Embryonic facial prominence (tissue), 1 donor: ENCODE data around the gene TMEM238.

Source experiments
- DNase-seq: peaks from one replicate; pipeline ENCODE4 v3.0.0-alpha.2; 2016; ENCODE audit errors: extremely low spot score

TMEM238 gene

DNA sequence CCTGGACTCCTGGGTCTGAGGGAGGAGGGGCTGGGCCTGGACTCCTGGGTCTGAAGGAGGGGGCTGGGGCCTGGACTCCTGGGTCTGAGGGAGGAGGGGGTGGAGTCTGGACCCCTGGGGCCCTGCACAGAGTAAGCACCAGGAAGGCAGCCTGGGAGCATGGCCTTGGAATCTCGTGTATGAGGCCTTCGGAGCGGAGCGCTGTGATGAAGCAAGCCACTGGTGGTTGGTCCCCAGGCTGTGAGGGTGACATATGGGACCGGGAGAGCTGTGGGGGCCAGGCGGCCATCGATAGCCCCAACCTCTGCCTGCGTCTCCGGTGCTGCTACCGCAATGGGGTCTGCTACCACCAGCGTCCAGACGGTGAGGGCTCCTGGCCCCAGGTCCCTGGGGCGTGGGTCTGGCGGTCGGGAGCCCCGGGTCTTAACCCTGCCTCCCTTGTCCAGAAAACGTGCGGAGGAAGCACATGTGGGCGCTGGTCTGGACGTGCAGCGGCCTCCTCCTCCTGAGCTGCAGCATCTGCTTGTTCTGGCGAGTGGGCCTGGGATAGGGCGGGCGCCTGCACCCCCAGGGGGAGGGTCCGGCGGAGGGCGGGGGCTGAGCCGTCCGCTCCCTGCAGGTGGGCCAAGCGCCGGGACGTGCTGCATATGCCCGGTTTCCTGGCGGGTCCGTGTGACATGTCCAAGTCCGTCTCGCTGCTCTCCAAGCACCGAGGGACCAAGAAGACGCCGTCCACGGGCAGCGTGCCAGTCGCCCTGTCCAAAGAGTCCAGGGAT, 6.5 kb downstream of the TMEM238 start:
- DNase-seq, result no peak

DNA sequence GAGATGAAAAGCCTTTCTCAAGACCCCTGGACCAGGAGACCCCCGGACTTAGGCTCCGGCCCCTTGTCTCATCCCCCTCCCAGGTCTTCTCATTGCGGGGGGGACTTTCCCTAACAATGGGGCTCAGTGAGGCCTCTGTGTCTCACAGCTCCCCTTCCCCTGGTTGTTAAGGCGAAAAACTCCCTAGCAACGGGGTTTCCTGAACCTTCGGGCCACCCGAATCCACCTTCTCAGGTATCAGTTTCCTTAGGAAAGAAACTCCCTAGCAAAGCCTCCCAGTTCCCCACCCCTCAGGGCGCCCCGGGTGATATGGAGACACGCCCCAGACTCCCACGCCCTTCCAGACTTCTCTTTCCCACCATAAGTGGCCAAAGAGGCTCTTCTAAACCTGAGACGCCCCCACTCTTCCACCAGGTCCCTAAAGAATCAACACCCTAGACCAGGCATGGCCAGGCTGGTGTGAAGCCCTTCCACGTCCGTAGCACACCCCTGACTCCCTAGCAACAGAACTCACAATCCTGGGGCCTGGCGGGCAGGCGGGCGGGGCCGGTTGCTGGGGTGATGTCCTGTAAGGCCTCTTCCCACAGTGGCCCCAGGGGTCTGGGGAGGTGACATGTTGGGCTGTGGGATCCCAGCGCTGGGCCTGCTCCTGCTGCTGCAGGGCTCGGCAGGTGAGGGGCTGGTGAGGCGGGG, 7.7 kb downstream of the TMEM238 start, which contains the start of gene TMEM190:
TMEM190 (plus strand) TSS at position 586 of the 693 bp plus-strand sequence; CDS start at position 614, 28 bp downstream.
- DNase-seq, result no peak

DNA sequence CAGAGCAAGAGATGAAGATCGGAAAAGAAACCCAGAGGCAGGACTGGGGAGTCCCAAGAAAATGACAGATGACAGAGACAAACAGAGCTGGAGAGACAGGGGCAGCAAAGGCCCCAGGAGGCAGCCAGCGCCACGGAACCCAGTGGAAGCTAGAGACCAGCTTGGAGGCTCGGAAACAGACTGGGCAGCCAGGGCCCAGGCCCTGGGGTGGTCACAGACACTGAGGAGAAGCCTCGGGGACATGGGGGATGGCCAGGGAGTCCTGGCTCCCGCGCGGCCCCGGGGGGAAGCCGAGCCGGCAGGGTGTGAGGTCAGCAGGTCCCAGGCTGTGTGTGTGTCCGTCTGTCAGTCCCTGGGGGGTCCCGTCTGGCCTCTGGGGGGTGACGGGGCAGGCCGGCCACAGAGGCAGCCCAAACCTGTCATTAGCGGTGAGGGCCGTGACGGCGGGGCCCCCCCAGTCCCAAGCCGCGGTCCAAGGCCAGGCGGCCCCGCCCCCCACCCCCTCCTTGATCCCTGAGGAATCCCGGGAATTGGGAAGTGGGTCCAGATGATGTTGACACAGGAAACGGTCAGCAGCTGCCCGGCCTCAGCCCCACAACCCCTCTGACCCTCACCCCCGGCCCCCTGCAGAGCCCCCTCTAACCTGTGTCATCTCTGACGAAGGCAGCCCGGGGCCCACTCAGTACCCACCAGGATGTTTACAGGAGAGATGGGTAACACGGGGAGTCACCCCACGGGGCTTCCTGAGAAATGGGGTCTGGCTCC, 9.9 kb downstream of the TMEM238 start:
- DNase-seq, result no peak

GRCh38 chr19:55373306-55373992, 10.6 kb downstream of the TMEM238 start:
- DNase-seq, result no peak

- DNase-seq, result no peak
Measured at GRCh38 chr19:55372316-55373081, 11.6 kb downstream of the TMEM238 start.

DNA sequence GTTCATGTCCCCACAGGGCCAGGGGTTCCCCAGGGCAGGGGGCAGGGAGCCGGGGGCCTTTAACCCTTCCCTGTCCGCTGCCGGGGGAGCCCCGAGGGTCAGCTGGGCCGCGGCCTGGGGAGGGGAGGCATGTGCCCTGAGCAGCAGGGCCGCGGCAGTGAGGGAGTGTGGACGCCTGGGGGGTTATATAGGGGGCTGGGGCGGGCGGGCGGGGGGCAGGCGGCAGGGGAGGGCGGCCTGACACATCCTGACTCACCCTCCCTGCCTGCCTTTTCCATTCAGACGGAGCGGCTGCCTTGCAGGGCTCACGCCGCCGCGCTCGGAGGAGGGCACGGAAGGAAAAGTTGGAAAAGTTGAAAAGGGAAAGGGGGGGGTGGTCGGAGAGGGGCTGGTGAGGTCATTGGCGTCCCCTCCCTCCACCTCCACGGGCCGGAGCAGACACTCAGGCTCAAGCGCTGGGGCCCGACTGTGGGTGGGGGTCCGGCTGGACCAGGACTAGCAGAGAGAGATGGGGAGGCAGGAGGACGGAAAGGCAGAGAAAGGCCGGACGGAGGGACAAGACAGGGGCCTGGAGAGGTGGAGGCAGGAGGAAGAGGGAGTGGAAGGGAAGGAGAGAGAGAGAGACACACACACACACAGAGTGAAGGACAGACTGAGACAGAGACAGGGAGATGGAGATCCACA, 13.6 kb downstream of the TMEM238 start, which contains the start of gene IL11:
IL11 (minus strand) TSS at position 159 of the 684 bp plus-strand sequence; CDS start at position 6, 153 bp downstream.
- DNase-seq, result no peak

GRCh38 chr19:55369653-55370304, 14.3 kb downstream of the TMEM238 start:
- DNase-seq, result no peak

DNA sequence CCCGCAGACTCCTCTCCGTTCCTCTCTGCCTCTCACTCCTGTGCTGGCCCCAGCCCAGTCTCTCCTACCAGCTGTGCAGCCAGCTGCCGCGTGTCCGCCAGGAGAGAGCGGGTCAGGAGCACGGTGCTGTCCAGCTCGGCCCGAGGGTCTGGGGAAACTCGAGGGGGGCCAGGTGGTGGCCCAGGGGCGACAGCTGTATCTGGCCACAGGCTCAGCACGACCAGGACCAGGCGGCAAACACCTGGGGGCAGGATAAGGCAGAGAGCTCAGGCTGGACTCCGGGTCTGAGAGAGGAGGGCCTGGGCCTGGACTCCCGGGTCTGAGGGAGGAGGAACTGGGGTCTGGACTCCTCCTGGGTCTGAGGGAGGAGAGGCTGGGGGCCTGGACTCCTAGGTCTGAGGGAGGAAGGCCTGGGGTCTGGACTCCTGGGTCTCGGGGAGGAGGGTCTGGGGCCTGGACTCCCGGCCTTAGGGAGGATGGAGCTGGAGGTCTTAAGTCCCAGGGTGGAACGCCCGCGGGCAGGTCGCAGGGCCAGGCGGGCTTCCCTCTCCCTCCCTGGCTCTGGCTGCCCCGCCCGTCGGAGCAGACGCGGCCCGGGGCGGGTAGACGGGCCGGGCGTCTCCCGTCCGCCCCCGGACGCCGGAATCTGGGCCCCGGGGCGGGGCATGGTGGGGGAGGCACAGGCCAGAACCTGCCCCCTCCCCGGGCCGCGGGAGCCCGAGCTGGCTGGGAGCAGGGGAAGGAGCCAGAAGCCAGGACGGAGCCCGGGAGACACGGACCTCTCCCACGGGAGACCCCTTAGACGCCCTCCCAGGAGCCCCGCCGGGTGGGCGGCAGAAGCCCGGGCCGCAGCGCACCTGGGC, 15.2 kb downstream of the TMEM238 start:
- no peak for DNase-seq

DNA sequence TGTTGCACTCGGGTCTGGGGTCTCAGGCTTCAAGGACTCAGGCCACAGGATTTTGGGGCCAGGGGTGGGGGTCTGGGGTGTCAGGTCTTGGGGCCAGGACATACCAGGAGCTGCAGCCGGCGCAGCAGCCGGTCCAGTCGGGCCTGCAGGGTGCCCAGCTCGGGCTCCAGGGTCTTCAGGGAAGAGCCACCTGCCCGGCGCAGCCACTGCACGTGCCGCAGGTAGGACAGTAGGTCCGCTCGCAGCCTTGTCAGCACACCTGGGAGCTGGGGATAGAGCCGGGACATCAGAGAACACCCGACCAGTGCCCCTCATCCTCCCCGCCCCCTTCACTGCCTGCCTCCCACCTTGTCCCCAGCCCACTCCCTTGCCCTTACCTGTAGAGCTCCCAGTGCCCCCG, 16.0 kb downstream of the TMEM238 start:
- no peak for DNase-seq

- DNase-seq, result no peak
Measured at GRCh38 chr19:55366790-55367189, 17.3 kb downstream of the TMEM238 start.

DNA sequence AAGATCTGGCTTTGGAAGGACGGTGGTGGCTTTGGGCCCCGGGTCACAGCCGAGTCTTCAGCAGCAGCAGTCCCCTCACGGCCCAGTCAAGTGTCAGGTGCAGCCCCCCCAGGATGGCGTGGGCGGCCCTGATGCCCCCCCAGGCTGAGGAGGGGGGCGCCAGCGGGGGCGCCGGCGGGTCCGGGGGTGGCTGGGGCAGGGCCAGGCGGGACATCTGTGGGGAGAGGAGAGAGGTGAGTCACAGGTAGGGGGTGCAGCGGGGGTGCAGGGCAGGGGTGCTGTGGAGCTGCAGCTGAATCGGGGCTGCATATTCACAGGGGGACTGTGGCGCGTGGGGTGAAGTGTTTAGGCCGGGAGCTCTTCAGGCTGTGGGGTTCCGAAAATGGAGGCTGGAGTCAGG, 18.1 kb downstream of the TMEM238 start:
- DNase-seq, result no peak

DNA sequence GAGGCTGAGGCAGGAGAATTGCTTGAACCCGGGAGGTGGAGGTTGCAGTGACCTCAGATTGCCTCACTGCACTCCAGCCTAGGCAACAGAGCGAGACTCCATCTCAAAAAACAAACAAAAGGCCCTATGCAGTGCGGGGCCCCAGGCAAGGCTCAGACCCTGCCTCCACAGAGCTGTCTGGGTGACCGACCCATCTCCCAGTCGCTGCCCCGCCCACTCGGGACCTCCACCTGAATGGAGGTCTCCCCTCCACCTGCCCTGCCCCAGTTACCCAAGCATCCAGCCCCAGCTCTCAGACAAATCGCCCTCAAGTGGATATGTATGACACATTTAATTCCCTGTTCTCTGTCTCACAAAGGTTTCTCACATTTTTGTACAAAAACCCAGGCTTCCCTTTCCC, 18.8 kb downstream of the TMEM238 start:
- DNase-seq, result no peak

- DNase-seq, result no peak
Measured at GRCh38 chr19:55362990-55363716, 20.9 kb downstream of the TMEM238 start, which contains the start of gene GARIN5B. Gene GARIN5B, minus strand, starts transcription at chr19:55363260. Its CDS starts 194 bp downstream, at chr19:55363066.

GRCh38 chr19:55362174-55362989, 21.7 kb downstream of the TMEM238 start:
- DNase-seq, result no peak

DNA sequence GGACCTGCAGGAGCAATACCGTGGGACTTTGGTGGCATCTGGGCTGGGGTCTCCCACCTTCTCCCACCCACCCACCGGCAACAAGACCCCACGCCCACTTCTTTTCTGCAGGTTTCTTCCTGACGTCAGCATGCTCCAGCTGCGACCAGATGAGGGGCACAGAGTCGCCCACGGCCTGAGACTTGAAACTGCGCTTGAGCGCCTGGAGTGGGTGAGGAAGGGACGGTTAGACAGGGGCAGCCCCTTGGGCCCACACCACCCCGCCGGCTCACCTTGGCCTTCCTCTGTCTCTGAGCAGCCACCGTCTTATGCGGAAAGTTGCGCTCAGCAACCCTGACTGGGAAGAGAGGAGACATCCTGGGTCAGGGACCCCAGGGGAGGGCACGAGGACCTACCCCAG, 23.2 kb downstream of the TMEM238 start:
- no peak for DNase-seq

GRCh38 chr19:55358943-55359908, 24.9 kb downstream of the TMEM238 start:
- no peak for DNase-seq
